Measurements from ENCODE around the gene TMPRSS6. TPM values are rescaled to one million over a fixed set of nuclear protein-coding genes. Genes with fewer than 3 reads are reported as not detected.

Gene TMPRSS6
- total RNA-seq, 4 donors from 2014 or later: not detected

GRCh38 chr22:37137131-37137530, 27.6 kb upstream of the TMPRSS6 start:
- no peaks in the 10 kb centered on the region for H3K36me3 ChIP-seq
- TF ChIP-seq POLR2AphosphoS5 (IDR thresholded peaks at IDR 0.05) (no peak), EP300 (IDR thresholded peaks at IDR 0.05) (no peak), POLR2A (IDR thresholded peaks at IDR 0.05) (no peak)
- TF ChIP-seq, protein P1, sequence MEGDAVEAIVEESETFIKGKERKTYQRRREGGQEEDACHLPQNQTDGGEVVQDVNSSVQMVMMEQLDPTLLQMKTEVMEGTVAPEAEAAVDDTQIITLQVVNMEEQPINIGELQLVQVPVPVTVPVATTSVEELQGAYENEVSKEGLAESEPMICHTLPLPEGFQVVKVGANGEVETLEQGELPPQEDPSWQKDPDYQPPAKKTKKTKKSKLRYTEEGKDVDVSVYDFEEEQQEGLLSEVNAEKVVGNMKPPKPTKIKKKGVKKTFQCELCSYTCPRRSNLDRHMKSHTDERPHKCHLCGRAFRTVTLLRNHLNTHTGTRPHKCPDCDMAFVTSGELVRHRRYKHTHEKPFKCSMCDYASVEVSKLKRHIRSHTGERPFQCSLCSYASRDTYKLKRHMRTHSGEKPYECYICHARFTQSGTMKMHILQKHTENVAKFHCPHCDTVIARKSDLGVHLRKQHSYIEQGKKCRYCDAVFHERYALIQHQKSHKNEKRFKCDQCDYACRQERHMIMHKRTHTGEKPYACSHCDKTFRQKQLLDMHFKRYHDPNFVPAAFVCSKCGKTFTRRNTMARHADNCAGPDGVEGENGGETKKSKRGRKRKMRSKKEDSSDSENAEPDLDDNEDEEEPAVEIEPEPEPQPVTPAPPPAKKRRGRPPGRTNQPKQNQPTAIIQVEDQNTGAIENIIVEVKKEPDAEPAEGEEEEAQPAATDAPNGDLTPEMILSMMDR (IDR thresholded peaks at IDR 0.05): no peak
- H3K4me3 ChIP-seq: no peak overlapping the region
- 42 to 53% methylated on average over 3 to 5 of the region's 8 CpGs for WGBS, 2 donors (ENCODE audit: low coverage in 1 of 2)
- no peak for ATAC-seq
- no peak overlapping the region for H3K27ac ChIP-seq
- no peaks in the 10 kb centered on the region for H3K9me3 ChIP-seq
- H3K4me1 ChIP-seq: no peaks in the 10 kb centered on the region
- H3K27me3 ChIP-seq: peaks cover 28% of the 10 kb centered on the region

DNA sequence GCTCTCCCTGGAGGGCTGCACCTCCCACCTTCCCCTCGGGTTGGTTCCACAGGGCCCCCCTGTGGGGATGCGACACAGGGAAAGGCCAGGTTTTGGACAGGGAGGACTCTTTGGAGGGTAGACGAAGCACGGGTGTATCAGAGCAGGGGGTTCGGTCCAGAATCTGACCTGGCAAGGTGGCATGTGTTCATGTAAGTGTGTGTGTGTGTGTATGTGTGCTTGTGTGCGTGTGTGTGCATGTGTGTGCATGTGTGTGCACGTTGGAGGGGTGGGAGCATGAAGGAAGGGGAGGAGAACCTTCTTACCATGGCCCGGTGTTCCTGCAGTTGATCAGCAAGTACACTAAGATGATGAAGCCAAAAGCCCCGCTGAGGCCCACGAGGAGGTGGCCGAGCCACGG, 25.5 kb upstream of the TMPRSS6 start:
- Histone ChIP-seq H3K9me3 (no peaks in the 10 kb centered on the region), H3K36me3 (no peaks in the 10 kb centered on the region), H3K4me1 (no peaks in the 10 kb centered on the region), H3K4me3 (no peak overlapping the region), H3K27ac (no peak overlapping the region), H3K27me3 (peaks cover 13% of the 10 kb centered on the region)
- ATAC-seq: no peak
- WGBS, 2 donors (ENCODE audit: low coverage in 1 of 2): 82 to 89% methylated on average over 3 to 4 of the region's 12 CpGs
- TF ChIP-seq POLR2A (IDR thresholded peaks at IDR 0.05) (no peak), POLR2AphosphoS5 (IDR thresholded peaks at IDR 0.05) (no peak), EP300 (IDR thresholded peaks at IDR 0.05) (no peak)
- TF ChIP-seq, protein P1 (IDR thresholded peaks at IDR 0.05): no peak

DNA sequence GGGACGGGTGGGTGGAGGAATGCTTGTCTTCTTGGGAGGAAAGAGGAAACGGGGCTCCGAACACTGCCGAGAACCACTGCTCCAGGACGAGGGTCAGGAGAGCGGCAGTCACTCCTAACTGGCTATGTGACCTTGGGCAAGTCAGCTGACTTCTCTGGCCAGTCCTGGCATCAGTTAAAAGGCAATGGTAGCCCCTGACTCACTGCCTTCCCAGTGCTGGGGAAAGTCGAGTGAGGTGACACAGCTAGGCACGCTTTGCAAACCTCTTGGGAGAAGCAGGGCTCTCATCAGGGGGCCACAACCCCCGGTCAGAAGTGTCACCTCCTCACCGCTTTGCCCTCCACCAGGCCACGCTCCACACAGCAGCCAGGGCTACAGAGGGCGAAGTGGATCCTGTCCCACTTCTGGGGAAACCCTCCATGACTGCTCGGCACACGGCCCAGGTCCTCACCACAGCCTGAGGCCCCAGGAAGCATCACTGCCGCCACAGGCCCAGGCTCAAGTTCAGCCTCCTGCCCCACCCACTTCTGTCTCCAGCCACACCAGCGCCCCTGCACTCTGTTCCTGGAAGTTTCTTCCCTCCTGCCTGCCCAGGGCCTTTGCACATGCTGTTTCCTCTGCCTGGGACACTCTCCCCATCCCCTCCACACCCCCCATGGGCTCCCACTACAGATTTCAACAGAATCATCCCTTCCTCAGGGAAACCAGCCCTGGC, 23.9 kb upstream of the TMPRSS6 start:
- no peaks in the 10 kb centered on the region for H3K36me3 ChIP-seq
- TF ChIP-seq EP300 (IDR thresholded peaks at IDR 0.05): no peak
- TF ChIP-seq POLR2AphosphoS5 (IDR thresholded peaks at IDR 0.05): no peak
- TF ChIP-seq POLR2A (IDR thresholded peaks at IDR 0.05): no peak
- TF ChIP-seq, protein P1 (IDR thresholded peaks at IDR 0.05): no peak
- peaks cover 27% of the 10 kb centered on the region for H3K27me3 ChIP-seq
- H3K4me3 ChIP-seq: no peak overlapping the region
- no peaks in the 10 kb centered on the region for H3K4me1 ChIP-seq
- no peaks in the 10 kb centered on the region for H3K9me3 ChIP-seq
- 56 to 57% methylated on average over 2 to 7 of the region's 16 CpGs for WGBS, 2 donors (ENCODE audit: low coverage in 1 of 2)
- H3K27ac ChIP-seq: no peak overlapping the region
- no peak for ATAC-seq

- Histone ChIP-seq H3K36me3 (no peaks in the 10 kb centered on the region), H3K9me3 (no peaks in the 10 kb centered on the region), H3K27me3 (peaks cover 34% of the 10 kb centered on the region), H3K4me3 (no peak overlapping the region), H3K4me1 (no peaks in the 10 kb centered on the region), H3K27ac (no peak overlapping the region)
- 82 to 100% methylated on average over 2 to 7 of the region's 7 CpGs for WGBS, 2 donors (ENCODE audit: low coverage in 1 of 2)
- ATAC-seq: no peak
- TF ChIP-seq POLR2A (IDR thresholded peaks at IDR 0.05): no peak
- TF ChIP-seq EP300 (IDR thresholded peaks at IDR 0.05): no peak
- TF ChIP-seq, protein P1 (IDR thresholded peaks at IDR 0.05): no peak
- TF ChIP-seq POLR2AphosphoS5 (IDR thresholded peaks at IDR 0.05): no peak
Observed at GRCh38 chr22:37132773-37133172, 23.3 kb upstream of the TMPRSS6 start.

- Histone ChIP-seq H3K27ac (no peak overlapping the region), H3K4me3 (no peak overlapping the region), H3K4me1 (no peaks in the 10 kb centered on the region), H3K36me3 (no peaks in the 10 kb centered on the region), H3K9me3 (no peaks in the 10 kb centered on the region), H3K27me3 (peaks cover 46% of the 10 kb centered on the region)
- 69 to 89% methylated on average over 5 of the region's 14 CpGs for WGBS, 2 donors (ENCODE audit: low coverage in 1 of 2)
- ATAC-seq: no peak
- no peak for TF ChIP-seq EP300 (IDR thresholded peaks at IDR 0.05)
- TF ChIP-seq, protein P1 (IDR thresholded peaks at IDR 0.05): no peak
- TF ChIP-seq POLR2A (IDR thresholded peaks at IDR 0.05): no peak
Observed at GRCh38 chr22:37129866-37130441, 20.4 kb upstream of the TMPRSS6 start.
